ENCODE data around the gene FOXO4.
A peak's percentile ranks its signal among the peaks of the same experiment; 100 is the strongest.
"Not testable (repeated sequence)": the region's sequence is repeated elsewhere in the genome, so short reads cannot be mapped to it uniquely, and the experiment has no call there.

FOXO4 gene

DNA sequence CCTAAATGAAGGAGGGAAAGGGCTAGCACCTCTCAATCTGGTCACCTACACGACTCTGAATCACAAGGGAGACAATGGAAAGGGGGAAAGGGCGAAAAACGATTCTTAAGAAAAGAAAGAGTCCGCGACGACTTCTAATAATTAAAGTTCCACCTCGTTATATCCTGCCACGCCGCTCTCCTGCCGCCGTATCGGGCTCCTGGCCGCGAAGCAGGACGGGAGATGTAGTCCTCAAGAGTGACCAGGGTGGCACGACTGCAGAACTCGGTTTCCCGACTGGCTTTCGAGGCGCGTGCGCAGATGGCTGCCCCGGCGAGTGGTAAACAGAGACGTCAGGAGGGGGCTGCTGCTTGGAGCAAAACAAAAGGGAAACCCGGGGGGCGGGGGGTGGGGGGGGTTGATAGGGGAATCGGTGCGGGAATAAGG lies at the start of gene FOXO4:
FOXO4 (plus strand) TSS at position 297 of the 426 bp plus-strand sequence. CDS start 678 bp downstream, outside the sequence.
- DNase-seq = peak; percentile 34 to 86

GRCh38 chrX:71047891-71048290 lies 47.8 kb upstream of the FOXO4 start:
- DNase-seq = not testable (repeated sequence)

- DNase-seq = no peak
These were observed 42.9 kb upstream of the FOXO4 start for GRCh38 chrX:71052721-71053120.

GRCh38 chrX:71053217-71053621 lies 42.4 kb upstream of the FOXO4 start:
- DNase-seq = no peak

DNA sequence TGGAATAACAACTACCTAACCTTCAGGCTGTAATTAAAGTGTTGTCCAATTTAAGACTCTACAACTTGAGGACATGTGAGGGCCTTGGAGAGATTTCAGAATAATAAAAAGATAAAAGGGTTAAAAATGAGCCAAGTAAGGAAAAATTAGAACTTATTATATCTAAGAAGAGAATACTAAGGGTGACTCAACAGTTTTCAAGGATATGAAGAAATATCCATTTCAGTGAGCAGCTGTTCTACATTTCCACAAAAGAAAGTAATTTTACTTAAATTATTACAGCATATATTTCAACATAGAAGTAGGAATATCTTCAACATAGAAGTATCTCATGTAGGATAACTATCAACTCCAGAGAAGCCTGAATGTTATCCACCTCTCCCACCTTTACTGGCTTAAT lies 38.8 kb upstream of the FOXO4 start:
- no peak for DNase-seq

DNA sequence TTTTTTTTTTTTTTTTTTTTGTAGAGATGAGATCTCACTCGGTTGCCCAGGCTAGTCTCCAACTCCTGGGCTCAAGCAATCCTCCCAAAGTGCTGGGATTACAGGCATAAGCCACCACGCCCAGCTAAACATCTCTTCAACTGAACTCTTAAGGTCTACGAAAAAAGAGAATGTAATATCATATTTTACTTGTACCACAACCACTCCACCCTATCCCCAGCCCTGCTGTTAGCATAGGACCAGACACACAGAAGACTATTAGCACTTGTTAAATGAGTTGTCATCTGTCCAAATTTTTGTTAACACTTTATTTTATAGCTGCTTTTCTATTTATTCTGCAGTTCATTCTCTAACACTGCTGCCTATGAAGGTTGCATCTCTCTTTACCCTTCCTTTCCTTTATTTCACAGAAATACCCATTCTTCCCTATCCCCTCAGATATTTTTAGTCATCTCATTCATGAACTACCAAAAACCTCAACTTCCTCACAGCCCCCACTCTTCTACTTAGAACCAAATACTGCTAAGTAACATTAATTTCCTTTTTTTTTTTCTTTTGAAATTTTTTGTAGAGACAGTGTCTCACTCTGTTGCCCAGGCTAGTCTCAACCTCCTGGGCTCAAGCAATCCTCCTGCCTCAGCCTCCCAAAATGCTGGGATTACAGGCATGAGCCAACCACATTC lies 37.7 kb upstream of the FOXO4 start:
- DNase-seq = no peak

DNA sequence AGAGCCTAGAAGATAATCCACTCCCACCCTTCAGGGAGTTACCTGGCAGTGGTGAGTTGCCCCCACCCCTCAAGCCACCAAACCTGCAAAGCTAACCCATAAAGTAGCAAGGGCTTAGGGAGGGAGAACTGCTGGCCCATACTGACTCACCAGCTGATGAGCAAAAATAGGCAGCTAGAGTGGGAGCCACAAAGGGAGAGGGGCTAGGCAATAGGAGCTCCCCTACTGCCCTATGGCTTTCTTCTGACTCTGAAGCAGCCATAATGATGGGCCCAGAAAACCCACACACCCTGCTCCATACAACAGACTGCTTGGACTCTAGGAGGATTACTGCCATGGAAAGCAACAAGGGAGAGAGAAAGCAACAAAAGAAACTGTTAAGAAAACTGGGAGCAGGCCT lies 35.5 kb upstream of the FOXO4 start:
- DNase-seq = no peak

GRCh38 chrX:71067089-71067488 lies 28.6 kb upstream of the FOXO4 start:
- DNase-seq = no peak

- no peak for DNase-seq
These were observed 28.0 kb upstream of the FOXO4 start for GRCh38 chrX:71067712-71068043.

- DNase-seq = peak; percentile 83 to 91
These were observed 27.4 kb upstream of the FOXO4 start, which contains the start of gene SNX12 for GRCh38 chrX:71068044-71068918. TSS of gene SNX12 (minus strand) at chrX:71068334. CDS start at chrX:71068306, 28 bp downstream.

GRCh38 chrX:71070531-71070930 lies 25.1 kb upstream of the FOXO4 start:
- no peak for DNase-seq

DNA sequence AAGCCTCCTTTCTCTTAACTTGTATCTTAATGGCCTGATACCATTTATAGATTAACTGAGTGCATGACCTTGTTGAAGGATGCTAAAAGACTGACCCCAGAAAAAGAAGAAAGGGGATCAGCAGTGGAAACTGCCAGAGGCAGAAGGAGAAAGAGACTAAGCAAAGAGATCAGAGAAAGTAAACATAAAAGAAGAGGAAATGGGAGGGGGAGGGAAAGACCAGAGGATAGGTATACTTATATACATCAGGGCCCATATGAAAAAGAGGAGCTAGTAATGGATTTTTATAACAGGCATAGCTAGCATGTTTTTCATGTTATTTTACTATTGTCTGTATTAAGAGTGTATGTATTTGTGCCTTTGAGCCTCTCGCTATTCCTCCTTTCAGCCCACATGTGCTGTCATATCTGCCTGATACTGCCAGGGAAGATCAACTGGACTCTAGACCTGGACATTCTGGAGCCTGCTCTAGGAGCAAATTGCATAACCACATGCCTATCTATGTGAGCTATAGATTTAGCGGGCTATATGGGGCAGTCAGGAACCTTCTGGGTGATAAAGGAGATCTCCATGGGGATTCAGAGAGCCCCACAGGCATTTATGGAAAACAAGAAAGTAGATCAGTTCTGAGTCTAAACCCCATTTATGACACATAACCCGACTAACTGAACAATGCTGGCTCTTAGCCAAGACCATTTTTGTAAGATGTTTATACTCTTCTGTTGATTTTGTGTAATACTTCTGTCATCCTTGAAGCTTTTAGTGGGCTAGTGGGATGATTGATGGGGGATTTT lies 14.1 kb upstream of the FOXO4 start:
- DNase-seq = no peak

DNA sequence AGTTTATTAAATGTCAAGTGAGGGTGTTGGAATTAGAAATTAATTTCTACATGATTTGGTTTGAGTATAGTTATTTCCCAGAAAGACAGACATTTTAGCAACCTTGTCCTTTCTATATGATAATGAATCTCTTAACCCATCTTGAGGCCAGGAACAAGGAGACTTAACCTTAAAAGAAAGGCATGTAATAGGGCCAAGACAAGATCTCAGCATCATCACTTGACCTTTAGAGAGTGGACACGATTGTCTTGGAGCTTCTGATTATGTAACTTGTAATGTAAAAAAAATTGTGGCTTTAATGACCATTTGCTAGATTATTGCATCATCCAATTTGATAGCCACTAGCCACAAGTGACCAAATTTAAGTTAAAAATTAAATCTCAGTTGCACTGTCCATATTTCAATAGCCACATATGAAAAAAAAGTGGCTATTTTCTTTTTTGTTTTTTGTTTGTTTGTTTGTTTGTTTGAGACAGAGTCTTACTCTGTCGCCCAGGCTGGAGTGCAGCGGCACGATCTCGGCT lies 13.5 kb upstream of the FOXO4 start:
- no peak for DNase-seq

GRCh38 chrX:71082822-71083221 lies 12.8 kb upstream of the FOXO4 start:
- DNase-seq = no peak

DNA sequence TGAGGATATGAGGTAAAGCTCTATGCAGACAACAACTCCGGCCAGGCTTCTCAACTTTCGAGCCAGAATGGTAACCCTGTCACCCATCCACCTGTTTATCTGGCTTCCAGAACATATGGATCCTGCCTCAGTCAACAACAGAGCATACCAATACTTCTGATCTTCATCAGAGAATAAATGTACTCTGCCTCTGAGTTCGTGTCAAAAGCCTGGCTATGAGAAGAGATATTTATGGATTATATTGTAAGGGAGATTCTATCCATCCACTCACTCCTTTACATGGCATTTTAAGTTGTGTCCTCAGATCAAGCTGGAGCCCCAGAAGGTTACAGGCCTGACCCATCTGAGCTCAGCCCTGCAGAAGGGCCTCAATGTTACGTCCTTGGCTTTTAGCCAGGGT lies 9.8 kb upstream of the FOXO4 start:
- DNase-seq = no peak

- no peak for DNase-seq
These were observed 4.4 kb upstream of the FOXO4 start for GRCh38 chrX:71091263-71091662.

GRCh38 chrX:71095033-71095432 lies 618 bp upstream of the FOXO4 start:
- no peak for DNase-seq

- peak in 1 of 2 experiments; percentile 50 for DNase-seq
These were observed 519 bp downstream of the FOXO4 start for GRCh38 chrX:71095981-71096759.

- no peak for DNase-seq
These were observed 1.0 kb downstream of the FOXO4 start for GRCh38 chrX:71096760-71097032.

DNA sequence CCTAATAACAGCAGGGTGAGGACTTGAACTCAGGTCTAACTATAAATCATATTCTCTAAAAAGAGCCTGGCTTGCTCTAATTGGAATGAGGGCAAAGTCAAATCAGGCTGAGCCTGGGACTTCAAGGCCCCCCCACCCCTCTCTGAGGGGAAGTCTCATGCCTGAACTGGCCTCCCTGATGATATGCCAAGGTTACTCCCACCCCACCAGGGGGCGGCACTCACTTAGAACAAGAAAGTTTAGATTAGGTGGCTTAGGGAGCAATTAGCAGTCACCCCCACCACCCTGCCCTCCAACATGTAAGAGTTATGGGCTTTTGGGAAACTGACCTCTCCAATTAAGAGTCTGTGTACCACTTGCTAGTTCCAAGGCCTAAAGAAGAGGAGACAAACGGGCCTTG lies 2.7 kb downstream of the FOXO4 start:
- peak in 1 of 2 experiments; percentile 2 for DNase-seq

GRCh38 chrX:71098951-71099506 lies 3.4 kb downstream of the FOXO4 start:
- DNase-seq = no peak

DNA sequence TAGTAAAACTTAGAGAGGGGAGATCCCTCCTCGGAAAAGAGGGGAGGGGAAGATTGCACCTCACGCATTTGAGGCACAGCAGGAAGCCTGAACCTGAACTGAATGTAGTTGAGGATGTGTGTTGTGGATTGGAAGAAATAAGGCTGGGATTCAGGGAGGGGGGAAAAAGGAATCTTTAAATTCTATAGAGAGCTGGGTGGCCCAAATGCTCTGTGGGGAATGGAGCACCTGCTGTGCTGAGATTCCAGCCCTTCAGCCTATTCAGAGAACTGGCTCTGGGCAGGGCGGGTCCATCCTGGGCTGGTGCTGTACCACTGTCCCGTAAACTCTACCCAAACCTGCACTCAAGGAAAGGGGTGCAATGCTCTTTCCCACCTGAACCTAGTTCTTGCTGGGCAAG lies 4.1 kb downstream of the FOXO4 start:
- no peak for DNase-seq
